ENCODE measurements around the gene ZNF239.
"Not testable (repeated sequence)": the region's sequence is repeated elsewhere in the genome, so short reads cannot be mapped to it uniquely, and the experiment has no call there.

ZNF239 gene

DNA sequence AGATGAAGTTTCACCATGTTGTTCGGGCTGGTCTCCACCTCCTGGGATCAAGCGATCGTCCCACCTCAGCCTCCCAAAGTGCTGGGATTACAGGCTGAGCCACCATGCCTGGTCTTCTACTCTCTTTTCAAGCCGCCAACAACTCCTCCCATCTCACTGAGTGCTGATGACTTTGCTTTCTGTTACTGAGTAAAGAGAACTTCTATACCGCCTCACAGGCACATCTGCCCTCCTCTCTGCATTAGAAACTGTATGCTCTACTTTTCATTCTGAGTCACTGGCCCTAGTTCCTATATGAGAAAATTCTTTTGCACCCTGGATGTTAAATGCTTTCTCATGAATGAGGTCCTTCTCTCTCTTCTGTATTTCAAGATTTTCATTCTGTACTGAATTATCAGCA lies 2.2 kb upstream of the ZNF239 start:
- no peak for DNase-seq (ENCODE audit: low spot score)

DNA sequence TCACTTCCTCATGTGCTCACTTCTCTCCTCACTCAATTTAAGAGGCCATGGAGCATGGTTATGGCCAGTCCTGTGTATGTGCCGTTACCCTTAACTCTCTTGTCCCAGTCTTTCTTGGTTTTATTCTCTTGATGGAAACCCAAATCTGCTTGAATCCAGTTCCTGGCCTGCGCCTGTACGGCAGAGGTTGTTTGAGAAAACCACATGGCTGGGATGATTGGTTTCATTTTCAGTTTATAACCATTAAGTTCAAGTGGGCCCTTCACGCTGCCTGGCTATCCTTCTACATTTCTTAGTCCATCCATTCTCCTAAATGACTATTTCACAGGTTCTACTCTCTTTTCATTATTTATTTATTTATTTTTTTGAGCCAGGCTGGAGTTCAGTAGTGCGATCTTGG lies 1.6 kb upstream of the ZNF239 start:
- DNase-seq (ENCODE audit: low spot score) = no peak

DNA sequence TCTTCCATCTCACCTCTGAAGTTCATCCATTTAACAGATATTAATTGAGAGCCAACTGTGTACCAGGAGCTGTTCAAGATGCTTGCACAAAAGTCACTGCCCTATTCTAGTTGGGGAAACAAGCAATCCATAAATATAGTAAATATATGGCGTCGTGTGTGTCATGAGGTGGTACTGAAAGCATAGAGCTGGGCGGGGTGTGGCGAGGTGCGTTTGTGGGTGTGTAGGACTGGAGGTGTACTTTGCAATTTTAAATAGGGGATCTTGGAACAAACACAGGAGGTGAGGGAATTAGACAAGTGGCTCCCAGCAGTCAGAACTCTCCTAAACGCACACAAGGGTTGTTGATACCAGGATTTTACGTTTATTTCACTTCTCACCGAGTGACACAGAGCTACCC lies 490 bp upstream of the ZNF239 start:
- DNase-seq (ENCODE audit: low spot score) = no peak

DNA sequence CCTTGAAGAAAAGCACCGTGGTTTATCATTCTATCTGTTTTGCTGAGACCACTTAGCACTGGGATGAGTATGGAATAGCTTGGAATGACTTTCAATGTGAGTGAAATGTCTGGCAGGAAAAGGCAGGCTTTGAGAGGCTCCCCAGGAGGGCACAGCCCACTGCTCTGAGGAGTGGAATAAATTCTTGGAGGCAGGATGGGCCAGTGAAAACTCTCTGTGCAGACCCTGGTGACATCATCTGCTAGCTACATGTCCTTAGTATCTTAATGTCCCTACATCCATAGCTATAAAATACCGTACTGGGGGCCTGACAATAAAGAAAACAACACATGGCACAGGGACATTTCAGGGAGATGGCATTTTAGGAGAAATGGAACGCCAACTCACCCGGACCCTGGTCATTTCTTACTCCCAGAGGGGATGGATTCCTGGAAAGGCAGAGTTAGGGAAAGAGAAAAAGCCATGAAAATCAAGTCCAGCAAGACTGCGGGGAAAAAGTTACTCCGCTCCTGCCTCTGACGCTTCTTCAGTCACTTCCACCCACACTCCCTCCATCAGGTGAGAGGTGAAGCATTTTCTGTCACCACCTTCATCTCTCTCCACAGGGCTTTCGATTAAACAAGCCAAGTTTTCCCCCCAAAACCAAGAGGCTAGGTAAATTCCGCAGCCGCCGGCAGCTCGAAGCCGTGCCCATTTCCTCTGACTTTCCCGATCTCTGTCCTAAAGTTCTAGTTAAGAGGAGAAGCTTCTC lies 991 bp downstream of the ZNF239 start:
- no peak for DNase-seq (ENCODE audit: low spot score)

DNA sequence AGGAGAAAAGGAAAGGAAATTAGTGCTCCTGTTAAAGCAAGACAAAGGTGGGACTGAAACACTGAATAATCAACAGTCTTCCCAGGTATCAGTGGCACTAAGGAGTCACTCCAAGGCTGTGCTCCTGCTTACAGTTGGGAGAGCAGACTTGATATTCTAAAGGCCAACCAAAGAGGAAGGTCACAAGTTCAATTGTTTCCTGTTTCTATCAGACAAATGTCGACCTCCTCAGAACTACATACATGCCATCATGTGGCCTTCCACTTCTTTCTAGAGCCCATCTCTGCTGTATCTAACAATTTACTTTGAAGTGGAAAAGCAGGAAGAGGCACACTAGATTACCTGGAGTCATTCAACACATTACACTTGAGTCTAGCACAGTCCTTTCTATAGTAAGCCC lies 3.4 kb downstream of the ZNF239 start:
- DNase-seq (ENCODE audit: low spot score) = no peak

DNA sequence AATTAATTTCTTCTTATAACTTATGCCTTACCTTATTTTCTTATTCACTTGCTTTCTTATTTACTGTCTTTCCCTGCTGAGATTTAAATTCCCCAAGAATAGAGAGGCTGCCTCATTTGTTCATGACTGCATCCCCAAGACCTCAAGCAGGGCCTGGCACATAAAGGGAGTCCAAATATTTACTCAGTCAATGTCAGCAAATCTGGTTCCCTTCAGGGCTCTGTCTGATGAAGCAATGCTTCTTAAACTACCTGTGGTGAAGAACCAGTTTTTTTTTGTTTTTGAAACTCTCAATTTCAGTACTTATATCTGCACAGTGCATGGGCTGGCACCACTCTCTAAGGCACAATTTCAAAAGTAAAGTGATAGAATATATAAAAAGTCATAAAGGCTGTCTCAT lies 4.7 kb downstream of the ZNF239 start:
- no peak for DNase-seq (ENCODE audit: low spot score)

DNA sequence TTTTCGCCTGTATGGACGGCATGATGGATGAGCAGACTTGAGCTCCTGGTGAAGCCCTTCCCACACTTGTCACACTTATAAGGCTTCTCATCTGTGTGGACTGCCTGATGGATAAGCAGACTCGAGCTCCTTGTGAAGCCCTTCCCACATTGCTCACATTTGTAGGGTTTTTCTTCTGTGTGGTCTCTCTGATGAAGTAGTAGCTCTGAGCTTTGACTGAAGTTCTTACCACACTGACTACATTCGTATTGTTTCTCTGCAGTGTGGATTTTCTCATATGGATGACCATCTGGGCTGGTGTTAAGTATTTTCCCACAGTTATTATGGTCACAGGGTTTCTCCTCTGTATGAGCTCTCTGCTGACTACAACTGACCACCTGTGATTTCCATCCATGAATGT lies 17.2 kb downstream of the ZNF239 start:
- DNase-seq (ENCODE audit: low spot score) = no peak

DNA sequence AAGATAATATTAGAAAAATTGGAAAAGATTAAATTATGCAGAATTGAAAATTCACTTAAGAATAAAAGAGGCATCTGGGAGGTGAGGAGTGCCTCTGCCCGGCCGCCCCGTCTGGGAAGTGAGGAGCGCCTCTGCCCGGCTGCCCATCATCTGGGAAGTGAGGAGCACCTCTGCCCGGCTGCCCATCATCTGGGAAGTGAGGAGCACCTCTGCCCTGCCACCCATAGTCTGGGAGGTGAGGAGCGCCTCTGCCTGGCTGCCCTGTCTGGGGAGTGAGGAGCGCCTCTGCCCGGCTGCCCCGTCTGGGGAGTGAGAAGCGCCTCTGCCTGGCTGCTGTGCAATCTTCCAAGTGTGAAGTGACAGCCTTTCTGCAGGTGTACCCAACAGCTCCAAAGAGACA lies 30.7 kb downstream of the ZNF239 start:
- DNase-seq (ENCODE audit: low spot score) = not testable (repeated sequence)

DNA sequence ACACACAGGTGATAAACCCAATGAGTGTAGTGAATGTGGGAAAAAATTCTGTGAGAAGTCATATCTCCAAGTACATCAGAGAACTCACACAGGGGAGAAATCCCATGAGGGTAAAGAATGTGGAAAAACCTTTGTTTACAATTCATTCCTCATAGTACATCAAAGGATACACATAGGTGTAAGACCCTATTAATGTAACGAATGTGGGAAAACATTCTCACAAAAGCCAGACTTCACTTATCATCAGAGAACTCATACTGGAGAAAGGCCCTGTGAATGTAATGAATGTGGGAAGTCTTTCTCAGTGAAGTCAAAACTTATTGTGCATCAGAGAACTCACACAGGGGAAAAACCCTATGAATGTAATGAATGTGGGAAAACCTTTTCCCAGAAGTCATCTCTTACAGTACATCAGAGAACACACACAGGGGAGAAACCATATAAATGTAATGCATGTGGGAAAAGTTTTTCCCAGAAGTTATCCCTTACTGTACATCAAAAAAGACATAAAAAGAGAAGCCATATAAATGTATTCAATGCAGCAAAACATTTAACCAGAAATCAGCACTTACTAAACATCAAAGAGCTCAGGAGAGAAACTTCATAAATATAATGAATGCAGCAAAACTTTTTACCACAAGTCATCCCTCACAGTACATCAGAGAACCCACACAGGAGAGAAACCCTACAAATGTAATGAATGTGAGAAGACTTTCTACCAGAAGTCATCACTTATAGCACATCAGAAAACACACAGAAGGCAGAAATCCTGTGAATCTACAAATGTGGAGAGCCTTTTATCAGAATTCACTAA lies 49.8 kb downstream of the ZNF239 start:
- no peak for DNase-seq (ENCODE audit: low spot score)
